WTC11 (cell line): ENCODE results near the gene SPOP. TPM values are rescaled to one million over a fixed set of nuclear protein-coding genes. Genes with fewer than 3 reads are reported as not detected.

Source experiments
- ATAC-seq: fragments of 200-7000 bp; cut with Tn5 transposase; 2 replicates; pipeline ENCODE4 v1.10.0; 2021; ENCODE audit warnings: mild to moderate bottlenecking, moderate library complexity
- CTCF ChIA-PET: fragments of 300-600 bp; sonication (Branson Sonifier 250); formaldehyde crosslinking; loops from one replicate; lab custom pipeline; 2021; ENCODE audit warnings: antibody characterized with exemption; lab: Charles Lee
- POLR2A ChIA-PET: fragments of 350-600 bp; sonication (Branson Sonifier 250); formaldehyde crosslinking; loops from one replicate; lab custom pipeline; 2021; ENCODE audit warnings: antibody characterized with exemption; lab: Charles Lee
- DNase-seq: peaks from one replicate; pipeline ENCODE4 v3.0.0; 2021; ENCODE audit warnings: low spot score
- H3K27ac Mint-ChIP-seq: 2 replicates; pipeline ENCODE4 v1.8.0; 2021; ENCODE audit warnings: mixed read lengths
- H3K27me3 Mint-ChIP-seq: 2 replicates; pipeline ENCODE4 v1.8.0; 2021; ENCODE audit warnings: low read depth, mild to moderate bottlenecking, moderate library complexity, mixed read lengths
- H3K36me3 Mint-ChIP-seq: 2 replicates; pipeline ENCODE4 v1.8.0; 2021; ENCODE audit warnings: mixed read lengths
- H3K4me1 Mint-ChIP-seq: 2 replicates; pipeline ENCODE4 v1.8.0; 2022; ENCODE audit warnings: mixed read lengths
- H3K4me3 Mint-ChIP-seq: 2 replicates; pipeline ENCODE4 v1.8.0; 2021; ENCODE audit warnings: mild to moderate bottlenecking, moderate library complexity, mixed read lengths
- H3K9me3 Mint-ChIP-seq: 2 replicates; pipeline ENCODE4 v1.8.0; 2021; ENCODE audit warnings: mixed read lengths
- CREB1 ChIP-seq: sonication (generic); formaldehyde crosslinking; IDR thresholded peaks from 2 replicates; pipeline ENCODE4 v1.8.0; 2023; ENCODE audit warnings: mild to moderate bottlenecking, missing genetic modification reagents
- CREM ChIP-seq: sonication (generic); formaldehyde crosslinking; IDR thresholded peaks from 2 replicates; pipeline ENCODE4 v1.8.1; 2022; ENCODE audit warnings: mild to moderate bottlenecking, missing genetic modification reagents, moderate library complexity
- ESRRA ChIP-seq: sonication (generic); formaldehyde crosslinking; IDR thresholded peaks from 2 replicates; pipeline ENCODE4 v1.8.1; 2022; ENCODE audit warnings: mild to moderate bottlenecking, missing genetic modification reagents, borderline replicate concordance
- GABPB1 ChIP-seq: sonication (generic); formaldehyde crosslinking; IDR thresholded peaks from 2 replicates; pipeline ENCODE4 v1.8.1; 2023; ENCODE audit warnings: mild to moderate bottlenecking, missing genetic modification reagents
- GRHL2 ChIP-seq: fragments of 250-450 bp; sonication (Bioruptor Pico); IDR thresholded peaks from 2 replicates; pipeline ENCODE4 v1.8.0; 2022; ENCODE audit warnings: mild to moderate bottlenecking, moderate library complexity; ENCODE audit not compliant: insufficient replicate concordance, severe bottlenecking
- HMGA2 ChIP-seq: fragments of 250-450 bp; sonication (Bioruptor Pico); IDR thresholded peaks from 2 replicates; pipeline ENCODE4 v1.4.0; 2021; ENCODE audit warnings: mild to moderate bottlenecking, moderate library complexity
- JAZF1 ChIP-seq: fragments of 250-450 bp; sonication (Bioruptor Pico); IDR thresholded peaks from 2 replicates; pipeline ENCODE4 v1.9.0; 2021; ENCODE audit warnings: moderate library complexity, mild to moderate bottlenecking, inconsistent platforms
- KAT7 ChIP-seq: sonication (generic); formaldehyde crosslinking; IDR thresholded peaks from 2 replicates; pipeline ENCODE4 v1.8.1; 2023; ENCODE audit warnings: missing genetic modification reagents, mild to moderate bottlenecking, borderline replicate concordance
- PRRX2 ChIP-seq: fragments of 250-450 bp; sonication (Bioruptor Pico); IDR thresholded peaks from 2 replicates; pipeline ENCODE4 v1.8.0; 2021; ENCODE audit warnings: mild to moderate bottlenecking
- STAT6 ChIP-seq: sonication (generic); formaldehyde crosslinking; conservative IDR thresholded peaks from 2 replicates; pipeline ENCODE4 v1.8.1; 2023; ENCODE audit warnings: mild to moderate bottlenecking, low read depth, missing genetic modification reagents, moderate library complexity
- ZNF219 ChIP-seq: sonication (generic); formaldehyde crosslinking; IDR thresholded peaks from 2 replicates; pipeline ENCODE4 v1.8.0; 2023; ENCODE audit warnings: missing genetic modification reagents, mild to moderate bottlenecking, borderline replicate concordance
- ZNF263 ChIP-seq: sonication (generic); formaldehyde crosslinking; IDR thresholded peaks from 2 replicates; pipeline ENCODE4 v1.8.1; 2022; ENCODE audit warnings: low read depth, mild to moderate bottlenecking, moderate library complexity, missing genetic modification reagents
- total RNA-seq: library from RNA; stranded (reverse); gene quantifications from 3 replicates; pipeline ENCODE4 v1.2.3, GENCODE V29; 2021
- TF ChIP-seq, protein P1 (sequence below): sonication (generic); formaldehyde crosslinking; IDR thresholded peaks from 2 replicates; pipeline ENCODE4 v1.8.0; 2023; ENCODE audit warnings: missing genetic modification reagents, mild to moderate bottlenecking, borderline replicate concordance

Gene SPOP
- total RNA-seq, 1 experiment from 2014 or later, result 19.2 TPM

DNA sequence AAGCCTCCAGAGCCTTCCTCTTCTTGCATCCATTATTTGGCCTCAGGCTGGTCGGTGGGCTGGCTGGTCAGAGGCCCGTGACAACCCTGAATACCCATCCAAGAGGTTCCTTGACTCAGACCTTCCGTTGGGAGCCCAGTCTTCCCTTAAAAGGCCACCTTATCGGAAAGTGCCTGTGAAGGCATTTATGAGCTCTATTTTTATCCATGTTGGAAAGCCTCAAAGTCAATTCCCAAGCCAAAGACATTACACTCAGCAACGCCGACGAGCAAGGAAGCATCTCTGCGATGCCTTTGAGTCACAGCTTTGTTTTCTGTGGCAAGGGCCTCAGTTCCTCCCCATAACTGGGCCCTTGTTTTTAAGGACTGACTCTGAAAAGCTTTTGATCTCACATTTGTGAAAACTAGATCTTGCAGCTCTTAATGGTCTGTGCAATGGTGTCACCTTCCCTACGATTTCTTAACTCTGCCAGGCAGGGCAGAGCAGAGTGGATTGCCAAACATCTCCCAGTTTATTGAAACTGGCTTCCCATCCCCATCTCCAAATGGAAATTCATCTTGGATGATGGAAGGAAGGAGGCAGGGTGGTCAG, 13.3 kb upstream of the SPOP start:
- TF ChIP-seq ESRRA (CRISPR knock-in tag) (no peak), CREM (CRISPR knock-in tag) (no peak)
- no peak for ATAC-seq
- Mint-ChIP-seq H3K4me3 (no peak overlapping the region), H3K4me1 (peaks cover 31% of the 10 kb centered on the region), H3K27ac (no peak overlapping the region), H3K36me3 (no peaks in the 10 kb centered on the region), H3K9me3 (no peaks in the 10 kb centered on the region), H3K27me3 (no peaks in the 10 kb centered on the region; the same call in 1 of the 2 replicates)
- CTCF ChIA-PET, result interaction anchor here (0.6 to 2.3 kb wide), 6 partner anchors 10 to 134 kb away, joined by 3 to 13 read pairs (median 6); no protein-coding TSS in a partner anchor
- POLR2A ChIA-PET, result no interaction called here
- DNase-seq, result no peak

DNA sequence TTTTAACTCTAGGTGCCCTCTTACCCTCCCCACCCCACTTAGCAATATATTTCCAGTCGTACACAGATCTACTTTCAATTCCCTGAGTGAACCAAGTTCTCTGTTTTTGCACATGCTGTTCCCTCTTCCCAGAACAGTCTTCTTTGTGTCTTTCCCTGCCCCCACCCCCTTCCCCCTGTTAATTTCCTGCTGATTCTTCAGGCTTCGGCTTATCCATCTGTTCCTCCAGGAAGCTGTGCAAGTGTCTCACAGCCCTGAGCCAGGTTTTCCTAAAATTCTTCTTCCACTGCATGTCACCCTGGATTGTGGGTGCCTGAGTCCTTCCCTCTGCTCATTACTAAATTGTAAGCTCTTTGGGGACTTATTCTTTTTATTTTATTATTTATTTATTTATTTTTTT, 12.4 kb upstream of the SPOP start:
- ATAC-seq (no peak), DNase-seq (no peak)
- Mint-ChIP-seq H3K9me3 (no peaks in the 10 kb centered on the region), H3K27ac (no peak overlapping the region), H3K4me1 (peaks cover 30% of the 10 kb centered on the region), H3K27me3 (no peaks in the 10 kb centered on the region; the same call in 1 of the 2 replicates), H3K36me3 (no peaks in the 10 kb centered on the region), H3K4me3 (no peak overlapping the region)
- POLR2A ChIA-PET, result no interaction called here
- CTCF ChIA-PET, result interaction anchor here (2.0 to 2.3 kb wide), 2 partner anchors 122 to 133 kb away, joined by 9 to 13 read pairs; no protein-coding TSS in a partner anchor
- TF ChIP-seq PRRX2, result no peak

GRCh38 chr17:49688848-49689247, 11.0 kb upstream of the SPOP start:
- POLR2A ChIA-PET, result no interaction called here
- TF ChIP-seq HMGA2 (no peak), KAT7 (CRISPR knock-in tag) (no peak), ESRRA (CRISPR knock-in tag) (no peak), ZNF219 (CRISPR knock-in tag) (no peak), STAT6 (CRISPR knock-in tag) (no peak), JAZF1 (CRISPR knock-in tag) (no peak), CREB1 (CRISPR knock-in tag) (no peak), ZNF263 (CRISPR knock-in tag) (no peak), GRHL2 (CRISPR knock-in tag) (no peak)
- H3K4me1 Mint-ChIP-seq, result peaks cover 23% of the 10 kb centered on the region
- no peaks in the 10 kb centered on the region for H3K9me3 Mint-ChIP-seq
- H3K36me3 Mint-ChIP-seq, result no peaks in the 10 kb centered on the region
- CTCF ChIA-PET, result interaction anchor here (1.4 to 2.4 kb wide), 4 partner anchors 12 to 132 kb away, joined by 5 to 14 read pairs (median 8); no protein-coding TSS in a partner anchor
- no peaks in the 10 kb centered on the region; the same call in 1 of the 2 replicates for H3K27me3 Mint-ChIP-seq
- peak overlapping the region; percentile 66; the same call in 1 of the 2 replicates for H3K27ac Mint-ChIP-seq
- ATAC-seq, result no peak
- H3K4me3 Mint-ChIP-seq, result no peak overlapping the region
- no peak for DNase-seq

- Mint-ChIP-seq H3K4me3 (no peak overlapping the region), H3K36me3 (no peaks in the 10 kb centered on the region), H3K4me1 (peaks cover 23% of the 10 kb centered on the region), H3K27ac (no peak overlapping the region), H3K27me3 (peaks cover 2% of the 10 kb centered on the region; the same call in 1 of the 2 replicates), H3K9me3 (no peaks in the 10 kb centered on the region)
- ChIA-PET CTCF (interaction anchor here (0.6 to 2.4 kb wide), 5 partner anchors 26 to 131 kb away, joined by 3 to 14 read pairs (median 5); no protein-coding TSS in a partner anchor), POLR2A (no interaction called here)
- peak; percentile 24; the same call in 1 of the 2 replicates for TF ChIP-seq GABPB1
- TF ChIP-seq, protein P1, sequence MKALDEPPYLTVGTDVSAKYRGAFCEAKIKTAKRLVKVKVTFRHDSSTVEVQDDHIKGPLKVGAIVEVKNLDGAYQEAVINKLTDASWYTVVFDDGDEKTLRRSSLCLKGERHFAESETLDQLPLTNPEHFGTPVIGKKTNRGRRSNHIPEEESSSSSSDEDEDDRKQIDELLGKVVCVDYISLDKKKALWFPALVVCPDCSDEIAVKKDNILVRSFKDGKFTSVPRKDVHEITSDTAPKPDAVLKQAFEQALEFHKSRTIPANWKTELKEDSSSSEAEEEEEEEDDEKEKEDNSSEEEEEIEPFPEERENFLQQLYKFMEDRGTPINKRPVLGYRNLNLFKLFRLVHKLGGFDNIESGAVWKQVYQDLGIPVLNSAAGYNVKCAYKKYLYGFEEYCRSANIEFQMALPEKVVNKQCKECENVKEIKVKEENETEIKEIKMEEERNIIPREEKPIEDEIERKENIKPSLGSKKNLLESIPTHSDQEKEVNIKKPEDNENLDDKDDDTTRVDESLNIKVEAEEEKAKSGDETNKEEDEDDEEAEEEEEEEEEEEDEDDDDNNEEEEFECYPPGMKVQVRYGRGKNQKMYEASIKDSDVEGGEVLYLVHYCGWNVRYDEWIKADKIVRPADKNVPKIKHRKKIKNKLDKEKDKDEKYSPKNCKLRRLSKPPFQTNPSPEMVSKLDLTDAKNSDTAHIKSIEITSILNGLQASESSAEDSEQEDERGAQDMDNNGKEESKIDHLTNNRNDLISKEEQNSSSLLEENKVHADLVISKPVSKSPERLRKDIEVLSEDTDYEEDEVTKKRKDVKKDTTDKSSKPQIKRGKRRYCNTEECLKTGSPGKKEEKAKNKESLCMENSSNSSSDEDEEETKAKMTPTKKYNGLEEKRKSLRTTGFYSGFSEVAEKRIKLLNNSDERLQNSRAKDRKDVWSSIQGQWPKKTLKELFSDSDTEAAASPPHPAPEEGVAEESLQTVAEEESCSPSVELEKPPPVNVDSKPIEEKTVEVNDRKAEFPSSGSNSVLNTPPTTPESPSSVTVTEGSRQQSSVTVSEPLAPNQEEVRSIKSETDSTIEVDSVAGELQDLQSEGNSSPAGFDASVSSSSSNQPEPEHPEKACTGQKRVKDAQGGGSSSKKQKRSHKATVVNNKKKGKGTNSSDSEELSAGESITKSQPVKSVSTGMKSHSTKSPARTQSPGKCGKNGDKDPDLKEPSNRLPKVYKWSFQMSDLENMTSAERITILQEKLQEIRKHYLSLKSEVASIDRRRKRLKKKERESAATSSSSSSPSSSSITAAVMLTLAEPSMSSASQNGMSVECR (CRISPR knock-in tag), result no peak
- DNase-seq (no peak), ATAC-seq (no peak)
These were observed 10.1 kb upstream of the SPOP start for GRCh38 chr17:49687878-49688491.
